ENCODE measurements around the gene CSNK1G2. TPM values are rescaled to one million over a fixed set of nuclear protein-coding genes. Genes with fewer than 3 reads are reported as not detected.

CSNK1G2 gene
- total RNA-seq, 1 experiment from 2014 or later, result 100.0 TPM

DNA sequence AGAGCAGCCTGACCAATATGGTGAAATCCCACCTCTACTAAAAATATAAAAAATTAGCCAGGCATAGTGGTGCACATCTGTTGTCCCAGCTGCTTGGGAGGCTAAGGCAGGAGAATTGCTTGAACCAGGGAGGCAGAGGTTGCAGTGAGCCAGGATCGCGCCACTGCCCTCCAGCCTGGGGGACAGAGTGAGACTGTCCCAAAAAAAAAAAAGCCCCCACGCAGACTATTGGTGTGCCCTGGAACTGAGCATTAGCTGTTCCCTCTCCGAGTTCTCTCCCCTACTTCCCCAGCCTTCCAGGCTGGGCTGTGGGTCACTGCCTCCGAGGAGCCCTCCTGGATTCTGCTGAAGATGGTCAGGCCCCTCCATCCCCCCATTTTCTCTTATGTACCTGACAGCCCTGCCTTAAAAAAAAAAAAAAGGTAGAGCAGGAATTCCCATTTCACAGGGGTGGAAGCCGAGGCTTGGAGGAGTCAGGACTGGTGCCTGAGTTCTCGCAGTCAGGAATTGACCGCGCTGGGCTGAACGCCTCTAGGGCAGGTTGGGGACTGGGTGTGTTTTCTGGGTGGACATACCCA lies 33.9 kb upstream of the CSNK1G2 start:
- no peak overlapping the region for H3K18ac ChIP-seq (ENCODE audit: insufficient read length, low read depth, low read length)
- no peak overlapping the region for H3K56ac ChIP-seq (ENCODE audit: insufficient read length, low read depth, low read length)
- DNase-seq, result no peak
- H2BK5ac ChIP-seq (ENCODE audit: insufficient read length, low read length), result no peak overlapping the region
- H3T11ph ChIP-seq (ENCODE audit: low read length), result no peak overlapping the region
- H4K20me1 ChIP-seq (ENCODE audit: control insufficient read depth, insufficient read depth, insufficient read length), result no peaks in the 10 kb centered on the region
- no peak overlapping the region for H2AK5ac ChIP-seq (ENCODE audit: insufficient read length, low read length)
- WGBS (ENCODE audit: extremely low coverage, insufficient read length, low lambda C conversion rate), result no CpG with 5 or more reads among the region's 10 CpGs
- Mint-ChIP-seq H3K4me1 (peaks cover 11 to 17% of the 10 kb centered on the region in 2 experiments), H3K36me3 (ENCODE audit: insufficient read depth in 1 of 3, low read depth in 3 of 3) (peaks cover 5 to 12% (median 8%) of the 10 kb centered on the region in 3 experiments; a peak in 6 of 7 replicates), H3K9me3 (no peaks in the 10 kb centered on the region; a peak in 1 of 5 replicates), H3K27ac (no peak overlapping the region; a peak in 2 of 7 replicates), H3K27me3 (ENCODE audit: low read depth) (no peaks in the 10 kb centered on the region), H3K4me3 (peak overlapping the region in 1 of 2 experiments; percentile 58; a peak in 3 of 5 replicates)
- no peak overlapping the region for H3K4me2 ChIP-seq (ENCODE audit: insufficient read depth, insufficient read length, low read length)
- no peak overlapping the region for H2BK20ac ChIP-seq (ENCODE audit: low read depth, low read length, poor library complexity, severe bottlenecking)
- H3K79me2 ChIP-seq (ENCODE audit: insufficient read depth, low read length), result peaks cover 17% of the 10 kb centered on the region; the same call in 1 of the 2 replicates
- no peaks in the 10 kb centered on the region for H3K27me3 ChIP-seq (ENCODE audit: insufficient read depth, low read length)
- H2BK15ac ChIP-seq (ENCODE audit: low read depth, low read length), result no peak overlapping the region
- TF ChIP-seq, protein P1, sequence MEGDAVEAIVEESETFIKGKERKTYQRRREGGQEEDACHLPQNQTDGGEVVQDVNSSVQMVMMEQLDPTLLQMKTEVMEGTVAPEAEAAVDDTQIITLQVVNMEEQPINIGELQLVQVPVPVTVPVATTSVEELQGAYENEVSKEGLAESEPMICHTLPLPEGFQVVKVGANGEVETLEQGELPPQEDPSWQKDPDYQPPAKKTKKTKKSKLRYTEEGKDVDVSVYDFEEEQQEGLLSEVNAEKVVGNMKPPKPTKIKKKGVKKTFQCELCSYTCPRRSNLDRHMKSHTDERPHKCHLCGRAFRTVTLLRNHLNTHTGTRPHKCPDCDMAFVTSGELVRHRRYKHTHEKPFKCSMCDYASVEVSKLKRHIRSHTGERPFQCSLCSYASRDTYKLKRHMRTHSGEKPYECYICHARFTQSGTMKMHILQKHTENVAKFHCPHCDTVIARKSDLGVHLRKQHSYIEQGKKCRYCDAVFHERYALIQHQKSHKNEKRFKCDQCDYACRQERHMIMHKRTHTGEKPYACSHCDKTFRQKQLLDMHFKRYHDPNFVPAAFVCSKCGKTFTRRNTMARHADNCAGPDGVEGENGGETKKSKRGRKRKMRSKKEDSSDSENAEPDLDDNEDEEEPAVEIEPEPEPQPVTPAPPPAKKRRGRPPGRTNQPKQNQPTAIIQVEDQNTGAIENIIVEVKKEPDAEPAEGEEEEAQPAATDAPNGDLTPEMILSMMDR (conservative IDR thresholded peaks at IDR 0.05), result no peak
- no peak overlapping the region for H2BK120ac ChIP-seq (ENCODE audit: low read depth, low read length, poor library complexity, severe bottlenecking)
- no peak overlapping the region for H4K91ac ChIP-seq (ENCODE audit: insufficient read length, low read depth, low read length)
- H3K23me2 ChIP-seq (ENCODE audit: insufficient read length, low read depth, low read length, poor library complexity, severe bottlenecking), result peaks cover 4% of the 10 kb centered on the region
- H4K5ac ChIP-seq (ENCODE audit: insufficient read length, low read depth, low read length), result no peak overlapping the region
- no peak overlapping the region for H2BK12ac ChIP-seq (ENCODE audit: insufficient read length, low read depth, low read length)
- 0 out of 2 replicates have a peak, but pooled peaks cover 2% of the 10 kb centered on the region for H3K4me1 ChIP-seq (ENCODE audit: insufficient read depth, low read length)
- H3K9me3 ChIP-seq (ENCODE audit: control insufficient read depth, low read depth, low read length), result no peaks in the 10 kb centered on the region
- no peak overlapping the region; the same call in 1 of the 2 replicates for H3K4ac ChIP-seq (ENCODE audit: low read depth, low read length)
- H3K23ac ChIP-seq (ENCODE audit: insufficient read length, low read depth, low read length), result no peak overlapping the region
- H4K8ac ChIP-seq (replicated peaks; ENCODE audit: insufficient read length, low read depth, low read length), result no peak overlapping the region
- no peak overlapping the region for H3K27ac ChIP-seq (ENCODE audit: insufficient read length, low read depth, low read length)
- H2AFZ ChIP-seq (ENCODE audit: low read length), result no peak overlapping the region
- H3K14ac ChIP-seq (ENCODE audit: insufficient read depth, low read length), result no peak overlapping the region; the same call in 1 of the 2 replicates
- H3K9ac ChIP-seq (ENCODE audit: extremely low read depth, insufficient read length, low read length), result no peak overlapping the region
- H3K79me1 ChIP-seq (ENCODE audit: insufficient read depth, low read depth, low read length, poor library complexity, severe bottlenecking), result peaks cover 4% of the 10 kb centered on the region
